NCI-H1417 treated with DMSO at 0.1 percent for 48 hours (cell line): Measurements from ENCODE around the gene XRCC4.

ENCODE experiments used
- DNase-seq: peaks from one replicate; lab custom pipeline; 2025; lab: John Stamatoyannopoulos, UW

The XRCC4 gene

GRCh38 chr5:83071286-83072051 is 5.9 kb upstream of the XRCC4 start:
- no peak for DNase-seq

DNA sequence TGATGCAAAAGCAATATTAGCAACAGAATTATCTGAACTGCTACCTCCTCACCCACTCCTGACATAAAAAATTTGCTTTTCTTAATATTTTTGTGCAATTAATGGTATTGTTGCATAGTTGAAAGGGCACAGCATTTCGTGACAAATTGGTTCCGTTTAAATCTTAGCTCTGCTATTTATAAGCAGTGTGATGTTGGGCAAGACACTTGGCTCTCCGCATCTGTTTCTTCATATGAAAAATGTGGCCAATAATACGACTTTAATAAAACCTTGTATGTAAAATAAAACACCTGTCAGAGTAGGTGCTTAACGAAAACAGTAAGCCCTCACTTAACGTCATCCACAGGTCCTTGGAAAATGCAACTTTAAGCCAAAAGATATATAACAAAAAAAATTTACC is 4.4 kb upstream of the XRCC4 start:
- DNase-seq = no peak

DNA sequence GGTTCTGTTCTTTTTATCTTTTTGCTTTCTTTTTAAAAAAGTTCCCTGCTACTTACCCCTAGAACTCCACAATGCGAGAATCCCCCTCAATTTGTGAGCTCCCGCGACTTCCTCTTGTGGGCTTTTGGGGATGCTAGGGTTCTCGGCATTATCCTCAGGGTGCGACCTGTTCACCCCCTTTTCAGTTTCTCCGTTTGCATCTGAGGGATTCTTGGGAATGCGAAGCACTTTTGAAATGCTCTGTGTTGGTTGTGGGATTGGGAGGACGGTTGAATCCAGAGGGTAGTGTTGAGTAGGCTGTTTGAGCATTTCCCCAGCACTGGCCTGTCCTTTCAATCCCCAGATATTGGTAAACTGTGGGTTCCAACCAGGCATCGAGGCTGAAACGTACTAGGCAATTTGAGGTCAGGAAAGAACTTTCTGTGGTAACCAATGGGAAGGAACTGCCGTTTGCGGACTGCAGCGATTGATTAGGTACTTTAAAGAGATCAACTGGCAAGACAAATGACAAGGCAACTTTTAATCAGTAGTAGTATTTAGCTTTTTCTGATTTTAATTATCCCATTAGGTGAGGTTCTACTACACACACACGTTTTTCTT is 415 bp downstream of the XRCC4 start:
- DNase-seq = no peak

DNA sequence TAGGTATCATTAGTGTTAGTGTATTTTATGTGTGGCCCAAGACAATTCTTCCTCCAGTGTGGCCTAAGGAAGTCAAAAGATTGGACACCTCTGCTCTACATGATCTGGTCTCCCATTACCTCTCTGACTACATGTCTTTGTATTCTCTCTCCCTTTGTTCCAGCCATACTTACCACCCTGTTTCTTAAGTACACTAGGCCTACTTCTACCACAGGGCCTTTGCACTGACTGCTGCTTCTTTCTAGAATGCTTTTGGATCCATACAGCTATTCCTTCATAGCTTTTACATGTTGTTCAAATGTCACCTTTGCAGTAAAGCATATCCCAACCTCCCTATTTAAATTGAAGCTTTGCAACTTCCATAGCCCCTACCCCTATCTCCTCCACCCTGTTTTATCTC is 5.4 kb downstream of the XRCC4 start:
- no peak for DNase-seq

DNA sequence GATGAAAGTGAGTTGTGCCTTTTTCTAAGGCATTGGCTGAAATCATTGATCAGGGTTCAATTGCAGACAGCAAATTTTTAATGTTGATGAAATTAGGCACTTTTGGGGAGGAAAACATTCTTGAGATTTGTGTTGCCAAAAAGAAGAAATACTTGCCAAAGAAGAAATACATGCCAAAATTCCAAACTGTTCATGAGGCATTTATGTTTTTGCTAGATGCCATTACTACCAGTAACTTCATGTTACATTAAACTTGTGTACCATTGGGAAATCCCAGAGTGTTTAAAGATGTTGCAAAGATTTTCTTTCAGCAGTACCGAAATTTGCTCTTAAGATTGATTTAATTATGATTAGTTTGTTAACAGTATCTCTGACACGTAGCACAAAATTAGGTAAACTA is 7.0 kb downstream of the XRCC4 start:
- no peak for DNase-seq

GRCh38 chr5:83085106-83085505 is 7.8 kb downstream of the XRCC4 start:
- no peak for DNase-seq

- DNase-seq = no peak
Observed at GRCh38 chr5:83090169-83090568, 12.8 kb downstream of the XRCC4 start.

- DNase-seq = no peak
Observed at GRCh38 chr5:83092619-83093018, 15.3 kb downstream of the XRCC4 start.

- no peak for DNase-seq
Observed at GRCh38 chr5:83093692-83094091, 16.3 kb downstream of the XRCC4 start.

- DNase-seq = no peak
Observed at GRCh38 chr5:83095163-83095956, 18.0 kb downstream of the XRCC4 start.

DNA sequence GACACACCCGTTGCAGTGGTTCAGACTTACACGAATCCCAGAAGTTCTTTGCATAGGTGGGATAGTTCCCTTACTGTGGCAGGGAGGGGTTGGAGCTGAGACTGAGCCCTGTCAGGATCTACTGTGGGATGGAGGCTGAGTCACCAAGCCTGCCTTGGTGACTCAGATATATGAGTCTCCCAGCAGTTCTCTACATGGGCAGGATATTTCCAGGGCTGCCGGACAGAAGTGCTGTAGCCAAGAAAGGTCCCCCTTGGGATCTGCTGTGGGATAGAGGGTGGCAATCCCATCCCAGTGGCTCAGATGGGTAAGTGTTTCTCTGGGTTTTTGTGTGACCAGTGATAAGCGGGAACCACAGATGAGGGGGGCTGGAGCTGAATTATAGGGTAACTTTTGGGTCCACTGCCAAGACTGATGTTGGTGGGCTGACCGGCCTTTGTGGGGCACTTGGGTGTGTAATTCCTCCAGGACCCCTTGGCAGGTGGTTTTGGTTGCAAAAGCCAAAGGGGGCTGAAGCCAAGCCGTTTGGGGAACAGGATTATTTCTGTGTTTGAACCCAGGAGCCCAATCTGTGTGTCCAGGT is 18.7 kb downstream of the XRCC4 start:
- no peak for DNase-seq

DNA sequence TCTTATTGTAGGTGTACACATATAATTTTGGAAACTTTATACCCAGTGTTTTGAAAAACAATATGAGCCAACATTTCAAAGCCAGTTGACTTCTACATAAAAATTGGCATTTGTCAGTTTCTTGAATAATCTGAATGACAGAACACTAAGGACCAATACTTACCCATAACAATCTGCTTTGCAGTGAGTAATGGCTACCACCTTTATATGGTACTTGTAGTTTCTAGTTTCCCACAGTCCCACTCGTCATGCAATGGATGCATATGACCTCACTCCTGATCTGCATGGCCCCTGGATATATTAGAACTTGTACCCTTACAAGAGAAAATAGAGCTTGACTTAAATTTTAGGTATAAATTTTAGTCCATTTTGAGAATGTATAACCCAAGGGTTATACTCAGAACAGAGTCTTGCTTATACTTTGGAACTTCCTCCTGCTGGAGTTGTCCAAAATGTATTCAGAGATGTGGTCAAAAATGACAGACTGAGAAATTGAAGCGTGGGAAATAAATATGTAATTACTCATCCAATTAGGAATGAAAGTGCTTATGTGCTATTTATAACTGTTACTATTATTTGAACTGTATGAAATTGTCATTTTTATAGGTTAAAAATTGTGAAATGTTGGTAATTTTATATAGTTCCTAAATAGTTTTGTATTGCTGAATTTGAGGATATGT is 19.5 kb downstream of the XRCC4 start:
- no peak for DNase-seq

- DNase-seq = no peak
Observed at GRCh38 chr5:83097689-83098231, 20.4 kb downstream of the XRCC4 start.

DNA sequence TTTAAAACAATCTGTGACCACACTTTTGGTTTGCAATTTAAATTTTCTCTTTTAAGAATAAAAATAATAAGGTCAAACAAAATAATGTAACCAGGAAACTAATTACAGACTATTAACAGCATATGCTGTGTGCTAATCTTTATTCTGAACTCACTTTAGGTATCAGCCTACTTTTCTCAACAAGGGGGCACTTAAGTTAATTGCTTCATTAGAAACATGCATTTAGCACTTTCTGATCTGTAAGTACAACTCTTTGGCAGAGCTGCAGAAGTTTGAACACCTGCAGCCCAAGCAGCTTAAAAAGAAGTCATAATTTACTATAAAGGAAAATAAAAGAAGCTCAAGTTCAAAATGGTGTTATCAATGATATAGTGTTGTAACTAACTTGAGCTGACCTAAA is 21.7 kb downstream of the XRCC4 start:
- peak; percentile 12 for DNase-seq

DNA sequence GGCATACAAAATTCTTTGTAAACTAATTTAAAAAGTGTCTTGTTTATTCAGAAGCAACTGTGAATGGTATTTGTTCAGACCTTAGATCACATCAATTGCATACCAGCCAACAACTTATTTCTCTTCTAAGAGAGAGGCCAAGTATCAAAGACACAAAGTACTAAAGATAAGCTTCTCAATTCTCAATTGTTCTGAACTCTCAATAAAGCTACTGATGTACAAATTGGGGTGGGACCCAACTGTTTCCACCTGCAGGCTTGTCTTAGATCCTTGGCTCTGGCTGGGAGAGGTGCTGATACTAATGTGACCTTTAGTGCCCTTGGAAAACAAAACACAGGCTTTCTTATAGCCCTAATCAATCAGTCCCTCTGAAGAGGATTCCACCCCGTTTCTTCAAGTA is 22.1 kb downstream of the XRCC4 start:
- no peak for DNase-seq

GRCh38 chr5:83101514-83101913 is 24.2 kb downstream of the XRCC4 start:
- no peak for DNase-seq

DNA sequence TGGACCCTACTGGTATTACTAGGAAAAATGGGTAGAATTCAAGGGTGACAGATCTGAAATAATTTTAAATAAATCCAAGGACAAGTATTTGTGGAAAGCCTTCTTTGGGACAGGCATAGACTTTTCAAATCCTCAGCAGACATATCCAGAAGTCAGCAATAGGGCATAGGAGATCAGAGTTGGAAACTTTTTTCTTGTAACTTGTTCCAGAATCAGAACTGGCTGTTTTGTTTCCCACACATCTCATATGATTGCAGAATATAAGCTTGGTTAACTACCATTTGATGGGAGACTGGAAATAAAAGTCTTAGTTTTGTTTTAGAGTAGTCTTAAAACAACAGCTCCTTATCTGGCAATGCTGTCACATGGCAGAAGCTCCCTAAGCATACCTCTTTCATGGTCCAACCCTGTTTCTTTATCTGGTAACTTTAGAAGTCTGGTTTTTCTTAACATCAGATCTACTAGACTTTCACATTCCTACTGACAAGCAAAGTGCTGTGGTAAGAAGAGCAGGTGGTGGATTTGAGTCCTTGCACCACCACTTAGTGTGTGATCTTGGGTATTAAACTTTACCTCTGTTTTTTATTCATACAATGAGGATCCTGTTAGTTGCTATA is 25.1 kb downstream of the XRCC4 start:
- no peak for DNase-seq

- DNase-seq = no peak
Observed at GRCh38 chr5:83104021-83104420, 26.7 kb downstream of the XRCC4 start.

- DNase-seq = no peak
Observed at GRCh38 chr5:83107692-83108420, 30.5 kb downstream of the XRCC4 start.

GRCh38 chr5:83109380-83109779 is 32.0 kb downstream of the XRCC4 start:
- DNase-seq = no peak

GRCh38 chr5:83115816-83116215 is 38.5 kb downstream of the XRCC4 start:
- DNase-seq = no peak
